Measurements from ENCODE around the gene BANK1. TPM values are rescaled to one million over a fixed set of nuclear protein-coding genes. Genes with fewer than 3 reads are reported as not detected.
A peak's percentile ranks its signal among the peaks of the same experiment; 100 is the strongest.

BANK1 gene
- total RNA-seq, 1 donor from 2014 or later = 0.24 TPM

GRCh38 chr4:101807351-101807750 is 16.8 kb downstream of the BANK1 start:
- DNase-seq (no peak), ATAC-seq (ENCODE audit: poor library complexity) (no peak)
- intact Hi-C loops (cut with DNase I) = no loop called here

DNA sequence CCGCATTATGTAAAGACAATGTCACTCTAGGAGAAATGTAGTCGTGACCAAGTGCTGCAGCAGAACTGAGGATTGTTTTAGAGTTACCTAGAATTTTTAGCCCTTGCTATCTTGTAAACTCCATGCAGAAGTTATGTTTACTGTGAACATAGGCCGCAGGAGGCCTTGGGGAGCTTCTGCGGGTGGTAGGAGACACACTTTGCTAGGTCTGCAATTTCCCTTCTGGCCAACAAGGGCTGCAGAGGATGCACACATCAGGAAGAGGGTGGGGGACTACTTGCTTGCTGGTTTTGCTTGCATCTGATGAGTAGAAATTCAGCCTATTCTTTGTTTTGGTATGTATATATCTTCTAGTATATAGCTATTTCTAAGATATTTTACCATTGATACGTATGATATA is 23.1 kb downstream of the BANK1 start:
- intact Hi-C loops (cut with DNase I) = no loop called here
- DNase-seq = no peak
- ATAC-seq (ENCODE audit: poor library complexity) = no peak

GRCh38 chr4:101818362-101818761 is 27.8 kb downstream of the BANK1 start:
- ATAC-seq (ENCODE audit: poor library complexity) = no peak
- DNase-seq = no peak
- intact Hi-C loops (cut with DNase I) = no loop called here

- intact Hi-C loops (cut with DNase I) = no loop called here
- DNase-seq (no peak), ATAC-seq (ENCODE audit: poor library complexity) (no peak)
These were observed 33.3 kb downstream of the BANK1 start for GRCh38 chr4:101823864-101824263.

DNA sequence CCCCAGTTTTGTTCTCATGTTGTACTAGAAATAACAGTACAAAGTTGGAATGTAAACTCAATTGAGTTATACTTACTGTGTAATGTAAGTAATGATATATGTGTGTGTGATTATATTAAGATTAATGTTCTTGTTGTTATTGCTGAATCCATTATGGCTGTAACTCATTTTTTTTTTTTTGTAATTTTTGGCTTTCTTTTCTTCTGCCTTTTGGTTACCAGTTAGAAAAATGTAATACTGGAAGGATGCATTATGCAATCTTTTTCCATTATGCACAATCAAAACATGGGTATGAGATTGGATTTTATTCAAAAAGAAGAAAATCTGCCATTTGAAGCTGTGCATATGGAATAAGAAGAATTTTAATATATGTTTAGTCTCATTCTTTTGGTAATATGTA is 34.0 kb downstream of the BANK1 start:
- ATAC-seq (ENCODE audit: poor library complexity) = no peak

GRCh38 chr4:101825953-101826352 is 35.4 kb downstream of the BANK1 start:
- ATAC-seq (ENCODE audit: poor library complexity) (no peak), DNase-seq (no peak)
- intact Hi-C loops (cut with DNase I) = no loop called here

More for the DNA sequence above, 34.0 kb downstream of the BANK1 start:
- intact Hi-C loops (cut with DNase I) = no loop called here
- no peak for DNase-seq

DNA sequence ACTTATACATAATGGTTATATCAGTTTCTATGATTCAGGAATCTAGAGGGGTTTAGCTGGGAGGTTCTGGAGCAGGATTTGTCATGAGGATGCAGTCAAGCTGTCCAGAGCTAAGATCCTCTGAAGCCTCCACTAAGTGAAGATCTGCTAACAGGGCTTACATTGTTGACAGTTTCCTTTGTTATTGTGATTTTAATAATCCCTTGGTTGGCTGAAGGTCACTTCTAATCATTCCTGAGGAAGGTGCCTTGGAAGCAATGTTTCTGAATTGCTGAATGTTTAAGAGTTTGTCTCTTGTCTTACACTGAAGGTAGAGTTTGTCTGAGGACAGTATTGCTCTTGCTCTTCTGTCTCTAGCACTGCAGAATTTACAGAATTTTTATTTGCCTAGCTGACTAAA is 41.3 kb downstream of the BANK1 start:
- no peak for ATAC-seq (ENCODE audit: poor library complexity)
- intact Hi-C loops (cut with DNase I) = no loop called here
- DNase-seq = no peak

GRCh38 chr4:101833480-101833879 is 43.0 kb downstream of the BANK1 start:
- DNase-seq (no peak), ATAC-seq (ENCODE audit: poor library complexity) (peak; percentile 18)
- intact Hi-C loops (cut with DNase I) = no loop called here

DNA sequence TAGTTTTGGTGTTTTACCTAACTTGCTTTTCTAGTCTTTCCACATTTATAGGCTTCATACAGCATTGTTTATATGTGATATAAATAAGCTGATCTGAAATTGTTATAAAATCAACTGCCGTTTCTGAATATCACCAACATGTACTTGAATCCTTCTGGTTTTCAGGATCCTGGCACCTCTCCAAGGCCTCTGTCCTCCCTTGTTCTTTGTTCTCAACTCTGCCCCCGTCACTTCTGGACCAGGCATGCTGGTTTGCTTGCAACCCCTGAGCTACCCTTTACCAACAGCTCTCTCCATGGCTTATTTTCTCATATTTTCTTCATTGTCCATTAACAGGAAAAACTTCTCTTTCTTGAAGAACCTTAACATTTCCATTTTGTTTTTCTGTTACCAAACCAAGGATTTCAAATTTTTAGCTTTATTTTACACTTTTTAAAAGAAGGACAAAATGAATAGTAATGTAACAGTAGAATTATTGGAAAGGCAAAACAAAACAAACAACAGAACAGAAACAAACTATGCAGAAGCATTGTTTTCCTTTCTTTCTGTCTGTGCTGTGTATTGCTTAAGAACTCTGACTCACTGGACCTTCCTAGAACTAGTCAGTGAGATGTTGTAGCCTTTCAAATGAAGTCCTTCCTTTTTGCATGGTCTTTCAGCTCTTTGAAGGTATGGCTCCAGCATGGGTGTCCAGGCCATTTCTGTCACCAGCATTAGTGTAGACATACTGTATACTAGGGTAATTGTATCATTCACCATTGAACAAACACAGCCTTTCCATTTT is 44.8 kb downstream of the BANK1 start:
- intact Hi-C loops (cut with DNase I) = no loop called here
- DNase-seq (no peak), ATAC-seq (ENCODE audit: poor library complexity) (no peak)

GRCh38 chr4:101843054-101843453 is 52.5 kb downstream of the BANK1 start:
- ATAC-seq (ENCODE audit: poor library complexity) = no peak
- DNase-seq = no peak
- intact Hi-C loops (cut with DNase I) = no loop called here

- intact Hi-C loops (cut with DNase I) = no loop called here
- no peak for ATAC-seq (ENCODE audit: poor library complexity)
These were observed 56.0 kb downstream of the BANK1 start for GRCh38 chr4:101846550-101846949.

GRCh38 chr4:101850698-101851097 is 60.2 kb downstream of the BANK1 start:
- ATAC-seq (ENCODE audit: poor library complexity) = no peak
- intact Hi-C loops (cut with DNase I) = no loop called here

More at GRCh38 chr4:101846550-101846949, 56.0 kb downstream of the BANK1 start:
- no peak for DNase-seq

DNA sequence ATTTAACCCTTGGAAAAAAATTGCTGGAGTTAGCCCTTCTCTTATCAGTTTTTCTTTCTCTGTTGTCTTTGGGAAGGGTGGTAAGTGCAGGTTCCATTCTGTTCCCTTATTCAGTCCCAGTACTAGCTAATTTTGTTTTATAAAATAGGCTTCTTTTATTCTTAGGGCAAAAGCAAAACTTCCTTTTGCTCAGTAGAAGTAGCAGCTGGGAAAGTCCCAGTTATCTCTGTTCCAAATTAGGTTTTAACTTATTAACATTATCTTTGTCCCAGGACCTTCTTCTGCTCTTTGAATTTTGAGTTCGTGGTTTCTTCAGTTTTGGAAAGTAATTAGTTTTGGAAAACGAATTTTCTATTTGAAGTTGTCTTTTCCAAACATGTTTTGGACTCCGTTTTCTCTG is 61.1 kb downstream of the BANK1 start:
- ATAC-seq (ENCODE audit: poor library complexity) (no peak), DNase-seq (no peak)
- intact Hi-C loops (cut with DNase I) = no loop called here

More at GRCh38 chr4:101850698-101851097, 60.2 kb downstream of the BANK1 start:
- no peak for DNase-seq

- DNase-seq = no peak
- ATAC-seq (ENCODE audit: poor library complexity) = no peak
- intact Hi-C loops (cut with DNase I) = no loop called here
These were observed 62.5 kb downstream of the BANK1 start for GRCh38 chr4:101853028-101853427.

GRCh38 chr4:101853691-101854090 is 63.2 kb downstream of the BANK1 start:
- DNase-seq (no peak), ATAC-seq (ENCODE audit: poor library complexity) (no peak)
- intact Hi-C loops (cut with DNase I) = no loop called here

DNA sequence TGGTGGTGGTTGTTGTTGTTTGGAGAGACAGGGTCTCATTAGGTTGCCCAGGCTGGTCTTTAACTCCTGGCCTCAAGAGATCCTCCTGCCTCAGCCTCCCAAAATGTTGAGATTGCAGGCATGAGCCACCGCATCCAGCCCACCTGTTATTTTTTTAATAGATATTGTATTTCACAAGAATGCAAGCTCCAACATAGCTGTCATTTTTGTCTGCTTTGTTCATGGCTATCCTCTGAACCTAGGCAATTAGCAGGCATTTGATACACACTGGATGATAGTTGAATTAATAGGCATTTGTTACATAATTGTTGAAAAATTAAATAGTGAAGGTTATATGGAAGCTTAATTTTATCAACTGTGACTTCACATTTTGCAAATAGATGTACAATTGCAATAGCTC is 64.7 kb downstream of the BANK1 start:
- no peak for ATAC-seq (ENCODE audit: poor library complexity)
- intact Hi-C loops (cut with DNase I) = no loop called here
- DNase-seq = no peak

DNA sequence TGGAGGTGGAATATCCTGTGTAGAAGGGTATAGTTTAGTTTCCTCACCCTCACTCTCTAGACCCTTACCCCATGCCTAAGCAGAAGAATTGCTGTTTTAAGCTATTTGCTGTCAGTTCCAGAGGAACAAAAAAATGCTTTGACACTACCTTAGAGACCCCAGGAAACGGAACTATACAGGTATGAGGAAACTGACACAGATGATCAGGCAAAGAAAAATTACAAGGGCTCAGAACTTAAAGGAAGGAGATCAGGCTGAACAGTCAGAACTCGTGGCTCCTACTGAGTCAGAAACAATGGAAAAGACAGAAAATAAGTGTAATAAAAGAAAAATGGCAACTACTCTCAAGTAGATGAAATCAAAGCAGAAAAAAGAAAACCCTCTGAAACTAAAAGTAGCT is 65.6 kb downstream of the BANK1 start:
- no peak for DNase-seq
- ATAC-seq (ENCODE audit: poor library complexity) = no peak
- intact Hi-C loops (cut with DNase I) = no loop called here

DNA sequence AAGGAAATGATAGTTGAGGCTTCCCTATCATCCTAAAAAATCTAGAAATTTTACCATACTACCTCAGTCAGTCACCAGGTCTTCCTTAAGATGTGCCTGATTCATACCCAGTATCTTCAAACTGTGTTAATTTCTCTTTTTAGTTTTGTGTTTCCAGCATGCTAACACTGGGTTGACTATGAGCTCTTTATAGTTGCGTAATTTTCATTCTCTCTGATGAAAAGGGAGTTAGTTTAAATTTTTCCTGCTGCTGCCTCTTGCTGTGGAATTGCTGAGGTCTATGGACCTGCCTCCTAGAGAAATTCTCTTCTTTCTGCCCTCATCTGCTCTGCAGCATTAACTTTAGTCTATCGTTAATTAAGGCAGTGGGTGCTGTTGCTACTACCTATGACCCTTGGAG is 66.6 kb downstream of the BANK1 start:
- no peak for DNase-seq
- intact Hi-C loops (cut with DNase I) = no loop called here

GRCh38 chr4:101858641-101859040 is 68.1 kb downstream of the BANK1 start:
- DNase-seq (no peak), ATAC-seq (ENCODE audit: poor library complexity) (no peak)
- intact Hi-C loops (cut with DNase I) = no loop called here

More for the DNA sequence above, 66.6 kb downstream of the BANK1 start:
- no peak for ATAC-seq (ENCODE audit: poor library complexity)

GRCh38 chr4:101862595-101862994 is 72.1 kb downstream of the BANK1 start:
- DNase-seq = no peak
- intact Hi-C loops (cut with DNase I) = no loop called here
- no peak for ATAC-seq (ENCODE audit: poor library complexity)

GRCh38 chr4:101864660-101865059 is 74.1 kb downstream of the BANK1 start:
- DNase-seq (no peak), ATAC-seq (ENCODE audit: poor library complexity) (no peak)
- intact Hi-C loops (cut with DNase I) = no loop called here

Data from Right ventricle myocardium superior (tissue), 1 donor.